Lower lobe of right lung (tissue), 2 donors: ENCODE results near the gene ADGRB3. TPM values are rescaled to one million over a fixed set of nuclear protein-coding genes. Genes with fewer than 3 reads are reported as not detected.
"Not testable (repeated sequence)": the region's sequence is repeated elsewhere in the genome, so short reads cannot be mapped to it uniquely, and the experiment has no call there.

Experiments
- ATAC-seq, 2 donors: fragments of 200-7000 bp; cut with Tn5 transposase; one replicate each; pipeline ENCODE4 v1.9.1; 2020 to 2022; ENCODE audit warnings: mild to moderate bottlenecking in 2 of 2, moderate library complexity in 2 of 2
- DNase-seq: peaks from one replicate; pipeline ENCODE4 v3.0.0-alpha.2; 2020
- H3K27ac ChIP-seq: fragments of 200-600 bp; one replicate; pipeline ENCODE4 v1.8.0; 2022
- H3K27me3 ChIP-seq: fragments of 200-600 bp; one replicate; pipeline ENCODE4 v1.8.0; 2022; ENCODE audit warnings: low read depth
- H3K36me3 ChIP-seq: fragments of 200-600 bp; one replicate; pipeline ENCODE4 v1.8.0; 2022; ENCODE audit warnings: mild to moderate bottlenecking
- H3K4me1 ChIP-seq: fragments of 200-600 bp; one replicate; pipeline ENCODE4 v1.8.0; 2022
- H3K4me3 ChIP-seq: fragments of 200-600 bp; one replicate; pipeline ENCODE4 v1.8.0; 2022; ENCODE audit warnings: mild to moderate bottlenecking
- H3K9me3 ChIP-seq: fragments of 200-600 bp; one replicate; pipeline ENCODE4 v1.8.0; 2022
- CTCF ChIP-seq: fragments of 200-600 bp; IDR thresholded peaks from one replicate; pipeline ENCODE4 v1.8.0; 2022; ENCODE audit warnings: antibody characterized with exemption, mild to moderate bottlenecking
- intact Hi-C: fragments of 100-400 bp; cut with DNase I; formaldehyde crosslinking; loops from one replicate; pipeline ENCODE4 v1.11.0; 2022
- total RNA-seq: library from RNA; stranded (reverse); fragmentation: NEBNext Ultra II Directional; extraction: Animal tissue kit (Norgen Biotek cat#: 25700); gene quantifications from one replicate; pipeline ENCODE4 v1.2.1, GENCODE V29; 2021
- donor health status: DM: no; HTN: yes; CAD: no; lungs with severe emphysema.

Gene ADGRB3
- total RNA-seq, 1 donor from 2014 or later: 2.3 TPM

- Histone ChIP-seq H3K4me3 (no peak overlapping the region), H3K36me3 (no peaks in the 10 kb centered on the region), H3K27me3 (no peaks in the 10 kb centered on the region), H3K9me3 (no peaks in the 10 kb centered on the region), H3K27ac (no peak overlapping the region), H3K4me1 (no peaks in the 10 kb centered on the region)
- no peak for TF ChIP-seq CTCF
- ATAC-seq (no peak), DNase-seq (no peak)
- intact Hi-C loops: no loop called here
Measured at GRCh38 chr6:69427882-69428281, 792.8 kb downstream of the ADGRB3 start.

GRCh38 chr6:69432168-69432567, 797.1 kb downstream of the ADGRB3 start:
- H3K27me3 ChIP-seq, H3K9me3 ChIP-seq, ATAC-seq, intact Hi-C loops, DNase-seq, H3K27ac ChIP-seq, H3K4me1 ChIP-seq, H3K4me3 ChIP-seq, H3K36me3 ChIP-seq: not testable (repeated sequence)

- ATAC-seq, H3K4me3 ChIP-seq, H3K36me3 ChIP-seq, intact Hi-C loops, H3K27me3 ChIP-seq, DNase-seq, H3K9me3 ChIP-seq, H3K27ac ChIP-seq, H3K4me1 ChIP-seq: not testable (repeated sequence)
Measured at GRCh38 chr6:69433116-69433515, 798.0 kb downstream of the ADGRB3 start.

GRCh38 chr6:69438113-69438512, 803.0 kb downstream of the ADGRB3 start:
- DNase-seq: no peak
- H3K9me3 ChIP-seq: no peaks in the 10 kb centered on the region
- no peaks in the 10 kb centered on the region for H3K4me1 ChIP-seq
- H3K36me3 ChIP-seq: no peaks in the 10 kb centered on the region
- no peak overlapping the region for H3K27ac ChIP-seq
- no peak for TF ChIP-seq CTCF
- ATAC-seq: no peak
- H3K4me3 ChIP-seq: no peak overlapping the region
- H3K27me3 ChIP-seq: no peaks in the 10 kb centered on the region
- intact Hi-C loops: no loop called here
